GM12873 (cell line): ENCODE data around the gene TAS2R50.

Experiments
- TF ChIP-seq, protein P1 (sequence below): IDR thresholded peaks from 2 replicates; pipeline ENCODE4 v1.5.1; 2012; ENCODE audit warnings: low read depth, mild to moderate bottlenecking, moderate library complexity, low read length, control low read depth; ENCODE audit not compliant: insufficient read depth; ENCODE audit errors: missing control alignments

TAS2R50 gene

DNA sequence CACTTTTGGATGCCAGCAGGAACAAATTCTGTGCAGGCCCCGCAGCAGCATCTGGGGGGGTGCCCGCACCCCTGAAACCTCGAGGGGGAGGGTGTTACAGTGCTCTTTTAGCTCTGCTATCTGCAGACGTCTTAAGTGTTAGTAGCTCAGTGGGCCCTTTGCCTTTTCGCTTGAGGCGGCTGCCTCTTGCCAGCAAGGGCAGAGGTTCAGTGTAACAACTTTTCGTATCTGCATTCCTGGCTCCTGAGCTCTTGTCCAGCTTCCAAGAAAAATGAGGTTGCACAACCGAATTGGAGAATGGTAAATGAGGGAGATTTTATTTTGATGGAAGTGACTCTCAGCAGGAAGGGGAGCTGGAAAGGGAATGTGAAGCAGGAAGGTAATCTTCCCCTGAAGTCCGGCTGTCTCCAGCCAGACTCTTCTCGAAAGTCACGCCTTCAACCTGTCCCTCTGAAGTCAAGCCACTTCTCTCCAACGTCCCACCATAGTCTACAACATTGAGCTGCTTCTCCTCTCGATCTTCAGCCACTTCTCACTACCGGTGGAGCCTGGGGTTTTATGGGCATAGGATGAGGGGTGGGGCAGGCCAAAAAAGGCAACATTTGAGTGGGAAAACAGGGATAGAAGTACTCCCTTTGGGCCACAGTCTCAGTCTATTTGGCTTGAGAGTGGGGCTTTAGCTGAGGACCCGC lies 17.8 kb downstream of the TAS2R50 start:
- TF ChIP-seq, protein P1, sequence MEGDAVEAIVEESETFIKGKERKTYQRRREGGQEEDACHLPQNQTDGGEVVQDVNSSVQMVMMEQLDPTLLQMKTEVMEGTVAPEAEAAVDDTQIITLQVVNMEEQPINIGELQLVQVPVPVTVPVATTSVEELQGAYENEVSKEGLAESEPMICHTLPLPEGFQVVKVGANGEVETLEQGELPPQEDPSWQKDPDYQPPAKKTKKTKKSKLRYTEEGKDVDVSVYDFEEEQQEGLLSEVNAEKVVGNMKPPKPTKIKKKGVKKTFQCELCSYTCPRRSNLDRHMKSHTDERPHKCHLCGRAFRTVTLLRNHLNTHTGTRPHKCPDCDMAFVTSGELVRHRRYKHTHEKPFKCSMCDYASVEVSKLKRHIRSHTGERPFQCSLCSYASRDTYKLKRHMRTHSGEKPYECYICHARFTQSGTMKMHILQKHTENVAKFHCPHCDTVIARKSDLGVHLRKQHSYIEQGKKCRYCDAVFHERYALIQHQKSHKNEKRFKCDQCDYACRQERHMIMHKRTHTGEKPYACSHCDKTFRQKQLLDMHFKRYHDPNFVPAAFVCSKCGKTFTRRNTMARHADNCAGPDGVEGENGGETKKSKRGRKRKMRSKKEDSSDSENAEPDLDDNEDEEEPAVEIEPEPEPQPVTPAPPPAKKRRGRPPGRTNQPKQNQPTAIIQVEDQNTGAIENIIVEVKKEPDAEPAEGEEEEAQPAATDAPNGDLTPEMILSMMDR = no peak

DNA sequence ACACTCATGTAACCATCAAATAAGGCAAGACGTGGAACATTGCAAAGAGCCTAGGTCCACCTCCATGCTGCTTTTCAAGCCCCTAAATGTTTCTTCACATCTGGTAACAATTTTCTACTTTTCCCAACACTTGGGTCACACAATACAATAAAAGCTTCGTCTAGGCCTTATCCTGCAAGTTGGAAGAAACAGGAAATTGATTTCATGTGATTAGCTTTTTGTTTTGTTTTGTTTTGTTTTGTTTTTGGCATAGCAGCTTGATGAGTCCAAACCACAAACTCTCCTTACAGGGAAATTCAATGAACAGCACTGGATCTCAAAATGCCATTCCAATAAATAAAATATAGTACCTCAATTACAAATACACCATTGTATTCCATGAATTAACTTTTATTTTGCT lies 19.3 kb downstream of the TAS2R50 start:
- TF ChIP-seq, protein P1 = no peak

GRCh38 chr12:10966314-10966713 lies 20.4 kb downstream of the TAS2R50 start:
- TF ChIP-seq, protein P1 = no peak

DNA sequence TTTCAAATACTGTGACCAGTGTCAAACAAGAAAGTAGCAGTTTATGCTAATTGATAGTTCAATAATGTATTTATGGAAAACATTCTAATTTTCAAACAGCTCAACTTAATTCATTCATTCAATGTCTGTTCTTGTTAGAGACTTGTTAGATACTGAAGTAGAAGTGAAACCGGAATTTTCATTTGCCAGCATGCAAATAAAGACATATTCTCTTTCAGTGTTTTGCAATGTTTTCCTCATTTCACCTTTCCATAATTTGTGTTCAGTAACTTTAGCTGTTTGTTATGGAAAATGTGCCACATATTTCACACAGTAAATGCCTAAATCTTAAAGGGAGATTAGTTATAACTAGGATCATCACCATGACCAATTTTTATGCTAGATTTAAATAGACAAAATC lies 21.2 kb downstream of the TAS2R50 start:
- TF ChIP-seq, protein P1 = no peak

DNA sequence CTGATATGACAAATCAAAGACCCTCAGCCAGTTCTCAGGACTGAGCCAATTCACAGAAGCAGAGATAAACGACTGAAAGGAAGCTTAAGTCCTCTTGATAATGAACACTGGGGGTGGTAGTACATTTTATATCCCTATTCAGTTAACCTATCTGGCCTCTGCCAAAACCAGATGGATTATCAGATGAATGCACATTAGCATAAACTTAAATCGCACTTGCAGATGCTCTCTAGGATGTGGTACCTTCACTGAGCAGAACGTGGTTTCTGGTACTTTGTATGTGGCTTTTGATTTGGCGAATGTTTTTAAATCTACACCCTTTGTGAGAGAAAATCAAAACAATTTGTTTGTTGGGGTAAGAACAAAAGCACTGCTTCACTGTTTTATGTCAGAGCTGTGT lies 26.5 kb downstream of the TAS2R50 start:
- TF ChIP-seq, protein P1 = no peak

- TF ChIP-seq, protein P1 = no peak
Measured at GRCh38 chr12:10959804-10960203, 26.9 kb downstream of the TAS2R50 start.

- TF ChIP-seq, protein P1 = no peak
Measured at GRCh38 chr12:10957741-10958140, 29.0 kb downstream of the TAS2R50 start.

DNA sequence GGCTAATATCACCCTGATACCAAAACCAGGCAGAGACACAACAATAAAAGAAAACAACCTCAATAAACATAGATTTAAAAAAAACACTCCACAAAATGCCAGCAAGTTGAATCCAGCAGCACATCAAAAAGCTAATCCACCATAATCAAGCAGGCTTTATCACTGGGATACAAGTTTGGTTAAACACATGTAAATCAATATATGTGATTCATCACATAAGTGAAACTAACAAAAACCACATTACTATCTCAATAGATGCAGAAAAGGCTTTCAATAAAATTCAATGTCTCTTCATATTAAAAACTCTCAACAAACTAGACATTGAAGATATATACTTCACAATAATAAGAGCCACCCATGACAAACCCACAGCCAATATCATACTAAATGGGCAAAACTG lies 30.6 kb downstream of the TAS2R50 start:
- TF ChIP-seq, protein P1 = no peak
